PC-3 (cell line): ENCODE results near the gene EPS8. TPM values are rescaled to one million over a fixed set of nuclear protein-coding genes. Genes with fewer than 3 reads are reported as not detected.
"Not testable (repeated sequence)": the region's sequence is repeated elsewhere in the genome, so short reads cannot be mapped to it uniquely, and the experiment has no call there.

Source experiments
- ATAC-seq: fragments of 200-7000 bp; cut with Tn5 transposase; 2 replicates; pipeline ENCODE4 v1.9.1; 2020; ENCODE audit warnings: mild to moderate bottlenecking, moderate library complexity
- BruUV-seq: library from RNA; stranded (reverse); fragments of 400-500 nt; replicated peaks from 2 replicates; lab custom pipeline; 2021; lab: Mats Ljungman, UMichigan
- CTCF ChIA-PET: fragments of 300-600 bp; sonication (Branson Sonifier 250); formaldehyde crosslinking; loops from one replicate; lab custom pipeline; 2022; ENCODE audit warnings: antibody characterized with exemption; lab: Charles Lee
- POLR2A ChIA-PET: fragments of 300-600 bp; sonication (Branson Sonifier 250); formaldehyde crosslinking; loops from one replicate; lab custom pipeline; 2022; ENCODE audit warnings: antibody characterized with exemption; ENCODE audit not compliant: unreplicated experiment; lab: Charles Lee
- DNase-seq: peaks from one replicate; pipeline ENCODE4 v3.0.0-alpha.2; 2015
- H2AFZ ChIP-seq: fragments of 300-600 bp; sonication (generic); 2 replicates; pipeline ENCODE4 v1.6.0; 2016; ENCODE audit warnings: antibody characterized with exemption, low read length
- H3F3A ChIP-seq: fragments of 300-600 bp; sonication (generic); one replicate; pipeline ENCODE4 v1.6.0; 2017; ENCODE audit warnings: antibody characterized with exemption, low read length, control low read depth, mild to moderate bottlenecking; ENCODE audit not compliant: unreplicated experiment
- H3K27ac ChIP-seq: fragments of 300-600 bp; sonication (generic); 2 replicates; pipeline ENCODE4 v1.5.1; 2016; ENCODE audit warnings: mild to moderate bottlenecking, low read length
- H3K27me3 ChIP-seq: fragments of 300-600 bp; sonication (generic); 2 replicates; pipeline ENCODE4 v1.6.1; 2016; ENCODE audit warnings: low read length, mixed read lengths
- H3K36me3 ChIP-seq: fragments of 300-600 bp; sonication (generic); 2 replicates; pipeline ENCODE4 v1.6.1; 2016; ENCODE audit warnings: low read depth, mixed run types, low read length, mixed read lengths
- H3K4me1 ChIP-seq: fragments of 300-600 bp; sonication (generic); 2 replicates; pipeline ENCODE4 v1.5.1; 2016; ENCODE audit warnings: low read length; ENCODE audit not compliant: insufficient read depth
- H3K4me2 ChIP-seq: fragments of 300-600 bp; sonication (generic); 2 replicates; pipeline ENCODE4 v1.6.0; 2016; ENCODE audit warnings: low read length
- H3K4me3 ChIP-seq: fragments of 300-600 bp; sonication (generic); 2 replicates; pipeline ENCODE4 v1.5.1; 2016; ENCODE audit warnings: mild to moderate bottlenecking, low read length, mixed read lengths
- H3K79me2 ChIP-seq: fragments of 300-600 bp; sonication (generic); 2 replicates; pipeline ENCODE4 v1.6.1; 2017; ENCODE audit warnings: low read length, mixed read lengths
- H3K9ac ChIP-seq: fragments of 300-600 bp; sonication (generic); 2 replicates; pipeline ENCODE4 v1.6.0; 2016; ENCODE audit warnings: mild to moderate bottlenecking, low read length
- H3K9me2 ChIP-seq: fragments of 300-600 bp; sonication (generic); replicated peaks from 2 replicates; pipeline ENCODE4 v1.6.1; 2016; ENCODE audit warnings: mixed run types, low read length, mixed read lengths
- H3K9me3 ChIP-seq: fragments of 300-600 bp; sonication (generic); 2 replicates; pipeline ENCODE4 v1.6.1; 2016; ENCODE audit warnings: low read length, mixed read lengths
- H4K20me1 ChIP-seq: fragments of 300-600 bp; sonication (generic); 2 replicates; pipeline ENCODE4 v1.6.1; 2016; ENCODE audit warnings: low read length, mixed read lengths
- CTCF ChIP-seq: fragments of 300-600 bp; sonication (generic); conservative IDR thresholded peaks from 2 replicates; pipeline ENCODE4 v1.5.1; 2017; ENCODE audit warnings: antibody characterized with exemption, low read depth, mild to moderate bottlenecking, low read length
- EZH2 ChIP-seq: fragments of 300-600 bp; sonication (generic); IDR thresholded peaks from one replicate; pipeline ENCODE4 v1.6.1; 2017; ENCODE audit warnings: antibody characterized with exemption, mild to moderate bottlenecking, low read length; ENCODE audit not compliant: unreplicated experiment
- EZH2phosphoT487 ChIP-seq: fragments of 300-600 bp; sonication (generic); IDR thresholded peaks from 2 replicates; pipeline ENCODE4 v1.6.1; 2018; ENCODE audit warnings: mild to moderate bottlenecking, antibody characterized with exemption, low read length, borderline replicate concordance
- intact Hi-C: fragments of 100-400 bp; cut with micrococcal nuclease; formaldehyde crosslinking; loops from 2 replicates; pipeline ENCODE4 v1.9.0; 2023
- total RNA-seq: library from RNA; depleted of rRNA; stranded (reverse); fragments of >200 nt; gene quantifications from 2 replicates; pipeline ENCODE4 v1.2.3, GENCODE V29; 2014

EPS8 gene
- total RNA-seq, 1 experiment from 2014 or later, result 47.4 TPM

- Histone ChIP-seq H2AFZ (no peak overlapping the region), H3K36me3 (no peaks in the 10 kb centered on the region), H3K27ac (no peak overlapping the region), H3K79me2 (peaks cover 25% of the 10 kb centered on the region; the same call in 1 of the 2 replicates), H3K4me2 (no peak overlapping the region), H3K4me3 (no peak overlapping the region), H3K9me2 (no peaks in the 10 kb centered on the region), H4K20me1 (no peaks in the 10 kb centered on the region), H3K27me3 (no peaks in the 10 kb centered on the region), H3F3A (no peaks in the 10 kb centered on the region), H3K9me3 (no peaks in the 10 kb centered on the region), H3K9ac (no peak overlapping the region), H3K4me1 (no peaks in the 10 kb centered on the region)
- BruUV-seq, result no TSS peak
- no peak for TF ChIP-seq EZH2phosphoT487
- TF ChIP-seq CTCF, result no peak
- TF ChIP-seq EZH2, result no peak
- POLR2A ChIA-PET, result no interaction called here
- CTCF ChIA-PET, result no interaction called here
- ATAC-seq (no peak), DNase-seq (no peak)
- intact Hi-C loops, result no loop called here
Measured at GRCh38 chr12:15741082-15741481, 48.1 kb downstream of the EPS8 start.

GRCh38 chr12:15740389-15740788, 48.8 kb downstream of the EPS8 start:
- H3K9me3 ChIP-seq, intact Hi-C loops, H3K9me2 ChIP-seq, H3K4me3 ChIP-seq, ATAC-seq, H3K4me1 ChIP-seq, H3F3A ChIP-seq, H3K9ac ChIP-seq, H3K36me3 ChIP-seq, H2AFZ ChIP-seq, POLR2A ChIA-PET, CTCF ChIA-PET, H4K20me1 ChIP-seq, BruUV-seq, H3K27me3 ChIP-seq, DNase-seq, H3K27ac ChIP-seq, H3K4me2 ChIP-seq: not testable (repeated sequence)
- H3K79me2 ChIP-seq, result peaks cover 27% of the 10 kb centered on the region; the same call in 1 of the 2 replicates

DNA sequence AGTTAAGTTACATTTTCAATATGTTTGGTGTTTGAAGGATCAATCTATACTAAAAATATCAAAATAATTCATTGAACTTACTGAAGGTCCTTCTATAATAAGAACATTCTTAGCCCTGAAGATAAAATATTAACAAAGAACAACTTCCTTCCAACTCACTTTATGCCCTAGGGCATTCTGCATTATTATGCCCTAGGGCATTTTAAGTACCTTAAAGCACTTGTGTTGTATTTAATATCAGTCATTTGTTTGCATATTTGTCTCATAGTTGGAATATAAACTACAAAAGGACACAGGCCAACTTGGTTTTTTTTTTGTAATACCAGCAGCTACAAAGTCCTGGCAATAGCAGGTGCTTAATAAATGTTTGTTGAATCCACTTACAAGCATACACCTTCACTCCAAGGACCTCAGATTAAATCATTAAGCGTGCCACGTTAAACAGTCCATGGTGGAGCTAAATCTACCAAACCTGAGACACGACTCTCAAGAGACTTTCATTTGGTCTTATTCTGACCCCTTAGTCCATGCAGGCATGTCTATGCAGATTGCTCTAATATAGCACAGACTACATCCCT, 50.7 kb downstream of the EPS8 start:
- Histone ChIP-seq H3K9me2 (no peaks in the 10 kb centered on the region), H2AFZ (no peak overlapping the region), H3K79me2 (peaks cover 30% of the 10 kb centered on the region; the same call in 1 of the 2 replicates), H3K36me3 (no peaks in the 10 kb centered on the region), H3K9ac (no peak overlapping the region), H3K4me3 (no peak overlapping the region), H3F3A (no peaks in the 10 kb centered on the region), H3K4me2 (no peak overlapping the region), H3K4me1 (no peaks in the 10 kb centered on the region), H3K27ac (no peak overlapping the region), H3K9me3 (no peaks in the 10 kb centered on the region), H4K20me1 (no peaks in the 10 kb centered on the region), H3K27me3 (no peaks in the 10 kb centered on the region)
- intact Hi-C loops, result no loop called here
- ChIA-PET POLR2A (no interaction called here), CTCF (no interaction called here)
- no peak for ATAC-seq
- BruUV-seq, result no TSS peak
- no peak for TF ChIP-seq CTCF
- no peak for TF ChIP-seq EZH2
- TF ChIP-seq EZH2phosphoT487, result no peak
- DNase-seq, result no peak
